DMS53 treated with DMSO at 0.1 percent for 48 hours (cell line): ENCODE results near the gene AMIGO1.

Source experiments
- DNase-seq: peaks from one replicate; lab custom pipeline; 2025; ENCODE audit not compliant: unreplicated experiment; lab: John Stamatoyannopoulos, UW

The AMIGO1 gene

DNA sequence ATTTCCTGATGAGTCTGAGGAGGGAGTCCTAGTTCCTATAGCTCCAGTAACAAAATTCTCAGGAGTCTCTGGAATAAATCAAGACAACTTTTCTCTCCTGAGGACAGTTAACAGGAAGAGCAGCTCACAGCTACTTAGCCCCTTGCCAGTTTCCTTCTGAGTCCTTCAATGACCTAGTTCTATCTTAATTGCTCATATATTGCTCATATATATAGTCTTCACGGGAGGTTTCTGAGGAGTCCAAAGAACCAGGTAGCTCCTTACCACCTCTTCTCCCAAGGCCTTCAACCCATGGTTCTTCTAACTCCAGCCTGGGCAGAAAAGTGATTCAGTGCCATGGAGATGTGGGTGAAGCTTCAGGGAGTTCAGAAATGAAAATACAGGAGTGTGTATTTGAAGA lies 4.6 kb downstream of the AMIGO1 start:
- DNase-seq, result no peak

DNA sequence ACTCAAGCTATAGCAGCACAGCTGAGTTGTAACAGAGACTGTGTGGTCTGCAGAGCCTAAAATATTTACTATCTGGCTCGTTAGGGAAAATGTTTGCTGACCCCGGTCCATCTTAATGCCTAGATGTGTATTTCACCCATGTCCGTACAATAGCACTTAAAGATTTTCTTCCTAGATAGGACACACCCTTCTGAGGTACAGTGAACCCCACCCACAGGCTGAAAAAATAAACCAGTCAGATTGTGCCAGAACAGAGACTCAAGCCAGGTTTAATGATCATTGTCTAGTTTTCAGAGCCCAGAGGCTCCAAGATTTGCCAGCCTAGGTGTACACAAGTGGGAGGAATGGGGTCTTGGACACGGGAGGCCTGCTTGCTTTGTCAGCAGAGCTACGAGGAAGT lies 5.6 kb downstream of the AMIGO1 start:
- no peak for DNase-seq

DNA sequence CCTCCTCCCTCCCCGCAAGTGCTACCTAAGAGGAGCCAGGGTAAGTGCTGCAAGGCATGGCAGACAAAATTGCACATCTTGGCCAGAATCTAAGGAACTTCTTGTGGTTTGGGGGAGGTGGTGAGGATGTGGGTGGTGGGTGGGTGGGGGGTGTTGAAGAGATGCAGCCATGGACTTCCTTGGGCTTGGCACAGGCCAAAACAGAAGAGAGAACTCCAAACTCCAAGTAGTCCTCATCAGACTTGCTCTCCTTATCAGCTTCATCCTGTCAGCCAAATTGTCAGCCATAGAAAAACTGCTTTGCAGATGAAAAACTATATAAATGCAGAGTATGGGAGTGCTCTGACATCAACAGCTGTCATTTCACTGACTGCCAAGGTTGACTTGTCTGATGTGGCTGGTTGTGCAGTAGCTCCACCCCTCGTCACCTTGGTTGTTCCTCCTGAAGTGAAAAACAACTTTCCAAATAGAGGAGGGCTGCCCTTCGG lies 7.1 kb downstream of the AMIGO1 start:
- DNase-seq, result no peak

- DNase-seq, result no peak
Observed at GRCh38 chr1:109501644-109502363, 7.7 kb downstream of the AMIGO1 start.

DNA sequence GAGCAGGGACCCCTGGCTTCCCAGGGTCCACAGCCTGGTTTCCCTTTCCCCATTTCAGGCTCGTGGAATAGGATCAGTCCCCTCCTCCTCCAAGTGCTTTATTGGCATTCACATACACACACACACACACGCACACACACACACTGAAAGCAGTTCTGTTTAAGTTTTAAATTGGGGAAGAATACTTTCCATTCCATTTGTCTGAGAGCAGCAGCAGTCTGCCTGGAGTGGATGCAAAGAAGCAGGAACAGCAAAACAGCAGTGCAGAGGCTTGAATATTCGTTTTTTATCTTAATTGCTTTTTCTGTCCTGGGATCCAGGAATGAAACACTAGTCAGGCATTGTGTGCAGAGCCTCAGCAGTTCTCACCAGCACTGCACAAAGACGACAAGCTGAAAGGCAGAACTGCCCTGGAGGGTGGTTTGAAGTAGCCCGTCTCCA lies 8.6 kb downstream of the AMIGO1 start:
- no peak for DNase-seq

- no peak for DNase-seq
Observed at GRCh38 chr1:109499661-109500536, 9.6 kb downstream of the AMIGO1 start.

GRCh38 chr1:109499081-109499480 lies 10.4 kb downstream of the AMIGO1 start:
- no peak for DNase-seq

- DNase-seq, result peak; percentile 52
Observed at GRCh38 chr1:109498161-109498801, 11.2 kb downstream of the AMIGO1 start.

GRCh38 chr1:109497449-109498160 lies 11.9 kb downstream of the AMIGO1 start:
- no peak for DNase-seq

DNA sequence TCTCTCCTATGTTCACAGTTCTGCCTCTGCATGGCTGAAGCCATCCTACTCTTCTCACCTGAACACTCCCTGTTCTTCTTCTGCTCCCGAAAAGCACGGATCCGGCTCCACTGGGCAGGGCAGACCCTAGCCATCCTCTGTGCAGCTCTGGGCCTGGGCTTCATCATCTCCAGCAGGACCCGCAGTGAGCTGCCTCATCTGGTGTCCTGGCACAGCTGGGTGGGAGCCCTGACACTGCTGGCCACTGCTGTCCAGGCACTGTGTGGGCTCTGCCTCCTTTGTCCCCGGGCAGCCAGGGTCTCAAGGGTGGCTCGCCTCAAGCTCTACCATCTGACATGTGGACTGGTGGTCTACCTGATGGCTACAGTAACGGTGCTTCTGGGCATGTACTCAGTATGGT lies 13.8 kb downstream of the AMIGO1 start:
- no peak for DNase-seq

DNA sequence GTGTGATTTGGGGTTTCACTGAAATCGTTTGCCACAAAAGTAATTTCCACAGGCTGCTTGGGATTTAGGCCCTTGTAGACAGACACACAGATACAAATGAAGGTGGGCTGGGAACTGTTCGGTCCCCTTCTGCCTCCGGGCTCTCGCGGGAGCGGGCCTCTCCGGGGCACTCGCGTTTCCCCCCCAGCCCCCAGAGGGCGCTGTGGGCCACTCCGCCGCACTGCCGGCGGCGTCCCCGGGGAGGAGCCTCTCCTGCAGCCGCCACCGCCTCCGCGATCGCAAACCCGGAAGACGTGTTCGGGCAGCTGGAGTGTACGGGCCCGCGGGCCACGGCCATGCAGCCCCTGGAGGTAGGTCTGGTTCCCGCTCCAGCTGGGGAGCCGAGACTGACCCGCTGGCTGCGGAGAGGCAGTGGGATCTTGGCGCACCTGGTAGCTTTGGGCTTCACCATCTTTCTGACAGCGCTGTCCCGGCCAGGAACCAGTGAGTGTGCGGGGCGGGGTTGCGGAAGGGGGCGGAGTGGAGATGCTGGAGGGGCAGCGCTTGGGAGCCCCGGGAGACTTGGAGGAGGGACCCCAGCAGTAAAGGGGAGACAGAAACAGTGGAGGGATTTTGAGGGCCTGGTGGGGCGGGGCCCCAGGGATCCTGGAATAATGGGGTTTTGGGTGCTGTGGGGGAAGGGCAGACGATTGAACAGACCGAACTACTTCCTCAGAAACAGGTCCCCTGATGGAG lies 15.6 kb downstream of the AMIGO1 start, which contains the start of gene CYB561D1:
TSS of gene CYB561D1 (plus strand) at position 290 of the 735 bp plus-strand sequence. CDS start at position 336, 46 bp downstream.
- DNase-seq, result peak; percentile 85

DNA sequence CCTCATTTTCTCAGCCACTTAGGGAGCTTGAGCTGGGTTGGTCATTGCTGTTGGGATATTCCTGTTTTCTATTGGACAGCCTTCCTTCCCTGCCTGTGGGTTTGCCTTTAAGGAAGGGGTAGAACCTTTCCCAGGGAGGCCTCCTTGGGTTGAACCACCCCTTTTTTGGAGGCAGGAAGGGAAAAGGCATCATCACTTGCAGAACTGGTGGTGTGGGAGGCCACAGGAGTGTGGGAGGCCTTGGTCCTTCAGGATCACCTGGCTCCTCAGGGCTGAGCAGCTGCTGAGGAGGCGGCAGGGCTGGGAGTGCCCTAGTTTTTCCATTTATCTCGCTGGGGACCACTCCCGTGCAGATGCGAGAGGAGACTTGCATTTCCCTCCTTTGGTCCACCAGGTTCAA lies 16.3 kb downstream of the AMIGO1 start:
- DNase-seq, result no peak

DNA sequence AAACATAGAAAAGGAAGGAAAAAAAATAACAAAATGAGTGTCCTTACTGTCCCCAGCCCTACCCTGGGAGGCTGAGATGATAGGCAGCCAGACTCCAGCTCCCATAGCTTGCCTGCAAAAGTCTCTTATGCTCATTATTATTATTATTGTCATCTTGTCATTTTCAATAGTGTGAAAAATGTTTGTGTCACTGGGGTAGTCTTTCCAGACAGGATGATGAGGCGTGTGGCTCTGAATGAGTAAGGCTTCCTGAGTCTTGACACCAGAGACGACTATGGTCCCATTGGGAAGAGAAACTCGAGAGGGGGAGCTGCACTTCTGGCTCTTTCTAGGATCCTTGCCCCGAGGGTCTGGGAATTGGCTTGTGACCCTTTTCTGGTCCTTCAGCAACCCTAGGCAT lies 16.7 kb downstream of the AMIGO1 start:
- DNase-seq, result no peak

DNA sequence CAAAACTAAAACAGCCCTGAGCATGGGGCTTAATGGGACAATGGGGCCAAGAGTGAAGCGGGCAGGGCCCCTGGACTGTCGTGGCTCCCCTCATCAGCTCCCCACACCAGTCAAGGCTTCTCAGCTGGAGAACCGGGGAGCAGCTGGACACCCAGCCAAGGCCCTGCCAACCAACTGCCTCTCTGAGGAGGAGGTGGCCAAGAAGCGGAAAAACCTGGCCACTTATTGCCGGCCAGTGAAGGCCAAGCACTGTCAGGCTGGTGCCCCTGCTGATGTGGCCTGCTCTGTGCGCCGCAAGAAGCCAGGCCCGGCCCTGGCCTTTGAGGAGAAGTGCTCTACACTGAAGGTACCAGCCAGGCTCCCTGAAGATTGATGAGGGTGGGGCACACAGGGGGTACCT lies 18.2 kb downstream of the AMIGO1 start:
- DNase-seq, result no peak

DNA sequence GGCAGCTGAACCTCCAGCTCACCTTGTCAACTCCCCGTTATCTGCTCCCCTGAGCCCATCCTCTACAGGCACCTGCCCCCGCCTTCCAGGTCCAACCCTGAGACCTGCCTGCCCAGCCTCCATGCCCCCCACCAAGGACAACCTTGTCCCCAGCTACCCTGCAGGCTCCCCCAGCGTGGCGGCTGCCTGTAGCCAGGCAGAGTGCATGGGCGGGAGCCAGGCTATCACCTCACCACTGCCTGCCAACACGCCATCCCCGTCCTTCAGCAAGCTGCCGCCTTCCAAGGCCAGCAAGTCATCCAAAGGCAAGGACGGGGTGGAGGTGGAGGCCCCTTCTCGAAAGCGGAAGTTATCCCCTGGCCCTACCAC lies 18.6 kb downstream of the AMIGO1 start:
- no peak for DNase-seq

DNA sequence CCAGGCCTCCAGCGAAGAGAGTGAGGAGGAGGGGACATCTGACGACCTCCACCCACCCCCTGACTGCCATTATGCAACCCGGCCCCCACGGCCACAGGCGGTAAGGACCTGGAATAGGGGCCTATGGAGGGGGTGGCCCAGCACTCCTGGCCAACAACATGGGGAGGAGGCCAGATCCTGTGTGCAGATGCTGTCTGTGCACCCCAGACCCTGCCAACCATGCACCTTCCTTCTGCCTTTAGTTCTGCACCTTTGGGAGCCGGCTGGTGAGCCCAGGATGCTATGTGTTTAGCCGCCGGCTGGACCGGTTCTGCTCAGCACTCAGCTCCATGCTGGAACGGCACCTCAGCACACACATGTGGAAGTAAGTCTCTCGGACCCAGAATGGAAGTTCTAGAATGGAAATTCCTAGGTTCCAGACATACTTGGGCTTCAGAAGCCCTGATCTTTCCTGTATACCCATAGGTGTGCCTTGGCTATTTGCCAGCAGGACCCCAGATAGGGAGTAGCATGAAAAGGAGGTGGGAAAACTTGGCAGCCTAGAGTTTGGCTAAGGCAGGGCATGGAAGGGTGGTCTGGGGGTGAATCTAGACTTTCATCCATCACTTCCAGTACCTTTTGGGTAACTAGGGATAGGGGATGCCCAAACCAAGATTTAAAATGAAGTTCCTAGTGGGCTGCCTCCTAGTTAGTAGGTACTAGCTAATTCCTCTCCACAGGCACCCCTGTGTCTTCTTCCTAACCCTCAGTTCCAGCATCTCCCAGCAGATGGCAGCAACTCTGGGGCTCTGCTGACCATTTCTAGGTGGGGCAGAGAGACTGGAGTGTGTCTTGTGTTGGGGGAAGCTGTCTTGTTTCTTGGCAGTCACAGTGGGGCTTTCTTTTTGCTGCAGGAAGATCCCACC lies 19.2 kb downstream of the AMIGO1 start:
- peak; percentile 36 for DNase-seq

DNA sequence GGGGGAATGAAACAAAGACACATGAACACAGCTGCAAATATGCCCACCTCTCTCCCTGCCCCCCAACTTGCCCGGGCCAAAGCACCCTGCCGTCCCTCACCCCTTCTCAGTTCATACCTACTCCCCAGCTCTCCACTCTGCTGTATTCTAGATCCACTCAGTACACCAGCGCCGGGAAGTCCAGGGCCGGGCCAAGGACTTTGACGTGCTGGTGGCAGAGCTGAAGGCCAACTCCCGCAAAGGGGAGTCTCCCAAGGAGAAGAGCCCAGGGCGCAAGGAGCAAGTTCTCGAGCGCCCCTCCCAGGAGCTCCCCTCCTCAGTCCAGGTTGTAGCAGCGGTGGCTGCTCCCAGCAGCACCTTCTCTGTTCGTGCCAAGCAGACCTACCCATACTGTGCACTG lies 20.8 kb downstream of the AMIGO1 start:
- DNase-seq, result no peak

- no peak for DNase-seq
Observed at GRCh38 chr1:109488201-109488600, 21.3 kb downstream of the AMIGO1 start.

GRCh38 chr1:109487261-109487660 lies 22.3 kb downstream of the AMIGO1 start:
- no peak for DNase-seq
